HUES6 (cell line): ENCODE data around the gene HNRNPL.
"Not testable (repeated sequence)": the region's sequence is repeated elsewhere in the genome, so short reads cannot be mapped to it uniquely, and the experiment has no call there.

Experiments used
- H3K27ac ChIP-seq: 2 replicates; pipeline ENCODE4 v1.7.0; 2013; ENCODE audit warnings: low read depth, mild to moderate bottlenecking, low read length, inconsistent platforms
- H3K27me3 ChIP-seq: 2 replicates; pipeline ENCODE4 v1.6.1; 2013; ENCODE audit warnings: low read length; ENCODE audit not compliant: control insufficient read depth, insufficient read depth
- H3K36me3 ChIP-seq: 2 replicates; pipeline ENCODE4 v1.6.1; 2013; ENCODE audit warnings: low read length; ENCODE audit not compliant: control insufficient read depth, insufficient read depth
- H3K4me1 ChIP-seq: 2 replicates; pipeline ENCODE4 v1.6.1; 2013; ENCODE audit warnings: low read length; ENCODE audit not compliant: control insufficient read depth, insufficient read depth
- H3K4me3 ChIP-seq: 2 replicates; pipeline ENCODE4 v1.5.1; 2013; ENCODE audit warnings: low read depth, low read length
- H3K9ac ChIP-seq: one replicate; pipeline ENCODE4 v1.6.1; 2013; ENCODE audit warnings: mild to moderate bottlenecking, low read length
- H3K9me3 ChIP-seq: 2 replicates; pipeline ENCODE4 v1.6.1; 2013; ENCODE audit warnings: low read depth, low read length; ENCODE audit not compliant: control insufficient read depth, insufficient read depth

HNRNPL gene

GRCh38 chr19:38869160-38869835 is 19.5 kb upstream of the HNRNPL start:
- no peak overlapping the region; the same call in 1 of the 2 replicates for H3K27ac ChIP-seq
- H3K9me3 ChIP-seq, result no peaks in the 10 kb centered on the region
- peak overlapping the region; percentile 4 for H3K9ac ChIP-seq
- H3K4me1 ChIP-seq, result peaks cover 26% of the 10 kb centered on the region
- peak overlapping the region; percentile 55 for H3K4me3 ChIP-seq
- H3K27me3 ChIP-seq, result peaks cover 3% of the 10 kb centered on the region; the same call in 1 of the 2 replicates
- H3K36me3 ChIP-seq, result no peaks in the 10 kb centered on the region

- Histone ChIP-seq H3K9me3 (no peaks in the 10 kb centered on the region), H3K36me3 (no peaks in the 10 kb centered on the region), H3K9ac (no peak overlapping the region), H3K27me3 (peaks cover 3% of the 10 kb centered on the region; the same call in 1 of the 2 replicates), H3K4me1 (peaks cover 23% of the 10 kb centered on the region), H3K27ac (no peak overlapping the region), H3K4me3 (no peak overlapping the region)
These were observed 18.8 kb upstream of the HNRNPL start for GRCh38 chr19:38868551-38868950.

- H3K9me3 ChIP-seq, result no peaks in the 10 kb centered on the region
- H3K36me3 ChIP-seq, result no peaks in the 10 kb centered on the region
- H3K27me3 ChIP-seq, result peaks cover 3% of the 10 kb centered on the region; the same call in 1 of the 2 replicates
- H3K9ac ChIP-seq, result no peak overlapping the region
- no peak overlapping the region for H3K27ac ChIP-seq
- H3K4me3 ChIP-seq, result no peak overlapping the region
- H3K4me1 ChIP-seq, result peaks cover 23% of the 10 kb centered on the region
These were observed 17.5 kb upstream of the HNRNPL start for GRCh38 chr19:38867171-38867780.

- no peak overlapping the region for H3K9ac ChIP-seq
- H3K9me3 ChIP-seq, result peaks cover 2% of the 10 kb centered on the region; the same call in 1 of the 2 replicates
These were observed 12.7 kb upstream of the HNRNPL start for GRCh38 chr19:38862321-38863059.

GRCh38 chr19:38861368-38861767 is 11.6 kb upstream of the HNRNPL start:
- H3K4me3 ChIP-seq, result no peak overlapping the region
- H3K9ac ChIP-seq, result no peak overlapping the region
- peaks cover 12% of the 10 kb centered on the region for H3K9me3 ChIP-seq
- peaks cover 11% of the 10 kb centered on the region for H3K4me1 ChIP-seq
- H3K27ac ChIP-seq, result no peak overlapping the region
- no peaks in the 10 kb centered on the region for H3K36me3 ChIP-seq
- H3K27me3 ChIP-seq, result no peaks in the 10 kb centered on the region

More at GRCh38 chr19:38862321-38863059, 12.7 kb upstream of the HNRNPL start:
- Histone ChIP-seq H3K36me3 (no peaks in the 10 kb centered on the region), H3K27ac (no peak overlapping the region), H3K27me3 (no peaks in the 10 kb centered on the region), H3K4me1 (peaks cover 11% of the 10 kb centered on the region), H3K4me3 (no peak overlapping the region)

GRCh38 chr19:38859631-38860204 is 9.9 kb upstream of the HNRNPL start:
- H3K9me3 ChIP-seq, result peaks cover 15% of the 10 kb centered on the region
- H3K27me3 ChIP-seq, H3K27ac ChIP-seq, H3K36me3 ChIP-seq, H3K4me3 ChIP-seq, H3K4me1 ChIP-seq, H3K9ac ChIP-seq: not testable (repeated sequence)

- no peak overlapping the region for H3K9ac ChIP-seq
- H3K4me3 ChIP-seq, result no peak overlapping the region
- H3K36me3 ChIP-seq, result no peaks in the 10 kb centered on the region
- no peaks in the 10 kb centered on the region for H3K4me1 ChIP-seq
- no peaks in the 10 kb centered on the region for H3K27me3 ChIP-seq
- no peak overlapping the region for H3K27ac ChIP-seq
- H3K9me3 ChIP-seq, result peaks cover 15% of the 10 kb centered on the region
These were observed 7.0 kb upstream of the HNRNPL start for GRCh38 chr19:38856813-38857212.

GRCh38 chr19:38855751-38856150 is 6.0 kb upstream of the HNRNPL start:
- peaks cover 15% of the 10 kb centered on the region for H3K9me3 ChIP-seq
- H3K27ac ChIP-seq, H3K9ac ChIP-seq, H3K36me3 ChIP-seq, H3K27me3 ChIP-seq, H3K4me1 ChIP-seq, H3K4me3 ChIP-seq: not testable (repeated sequence)

GRCh38 chr19:38854961-38855360 is 5.2 kb upstream of the HNRNPL start:
- not testable (repeated sequence) for H3K9ac ChIP-seq, H3K4me3 ChIP-seq, H3K27ac ChIP-seq, H3K36me3 ChIP-seq, H3K27me3 ChIP-seq, H3K4me1 ChIP-seq
- peaks cover 15% of the 10 kb centered on the region for H3K9me3 ChIP-seq

GRCh38 chr19:38853214-38853613 is 3.4 kb upstream of the HNRNPL start:
- H3K4me1 ChIP-seq, result peaks cover 4% of the 10 kb centered on the region; the same call in 1 of the 2 replicates
- peak overlapping the region; percentile 82 for H3K9ac ChIP-seq
- peak overlapping the region; percentile 73 for H3K4me3 ChIP-seq
- peaks cover 15% of the 10 kb centered on the region for H3K9me3 ChIP-seq
- no peak overlapping the region for H3K27ac ChIP-seq
- peaks cover 9% of the 10 kb centered on the region for H3K36me3 ChIP-seq
- H3K27me3 ChIP-seq, result no peaks in the 10 kb centered on the region
